Stomach (tissue), 9 donors: ENCODE results near the gene DCLK1. TPM values are rescaled to one million over a fixed set of nuclear protein-coding genes. Genes with fewer than 3 reads are reported as not detected.

ENCODE experiments used
- DNase-seq, 2 donors: peaks; one replicate each; pipeline versions ENCODE4 v3.0.0 to v3.0.0-alpha.2; 2013 to 2019
- H3K27ac ChIP-seq, 5 donors: fragments of 200-600 bp in 4 of 5; sonication (generic) in 4 of 5; one replicate each; pipeline ENCODE4 v1.5.1; 2013 to 2019; ENCODE audit warnings: mild to moderate bottlenecking in 1 of 5, moderate library complexity in 1 of 5
- H3K27me3 ChIP-seq, 3 donors: fragments of 200-600 bp; sonication (generic); one replicate each; pipeline ENCODE4 v1.5.1; 2017 to 2019; ENCODE audit warnings: mixed run types in 1 of 3
- H3K36me3 ChIP-seq, 4 donors: fragments of 200-600 bp; sonication (generic); 1 replicate in 3 of 4; 2 replicates in 1 of 4; pipeline ENCODE4 v1.5.1; 2016 to 2019
- H3K4me1 ChIP-seq, 4 donors: fragments of 200-600 bp; sonication (generic); one replicate each; pipeline ENCODE4 v1.5.1; 2016 to 2019
- H3K4me3 ChIP-seq, 4 donors: fragments of 200-600 bp; sonication (generic) in 3 of 4; one replicate each; pipeline ENCODE4 v1.5.1; 2016 to 2019; ENCODE audit warnings: mild to moderate bottlenecking in 1 of 4
- H3K9me3 ChIP-seq, 4 donors: fragments of 200-600 bp; sonication (generic); one replicate each; pipeline ENCODE4 v1.5.1; 2016 to 2019
- CTCF ChIP-seq, 7 experiments: fragments of 450-650 bp in 4 of 7; fragments of 200-600 bp in 3 of 7; sonication (generic) in 3 of 7; IDR thresholded peaks; one replicate each; pipeline ENCODE4 v1.5.1; 2016 to 2019; ENCODE audit warnings: antibody characterized with exemption in 7 of 7, control low read depth in 2 of 7, mild to moderate bottlenecking in 1 of 7
- EP300 ChIP-seq: sonication (generic); formaldehyde crosslinking; IDR thresholded peaks from one replicate; pipeline ENCODE4 v1.6.1; 2017; ENCODE audit warnings: antibody characterized with exemption
- POLR2A ChIP-seq, 4 donors: fragments of 450-650 bp; IDR thresholded peaks; one replicate each; pipeline ENCODE4 v1.6.1; 2016; ENCODE audit warnings: antibody characterized with exemption in 4 of 4, control low read depth in 2 of 4, mild to moderate bottlenecking in 1 of 4, moderate library complexity in 1 of 4
- POLR2AphosphoS5 ChIP-seq, 3 donors: sonication (generic); formaldehyde crosslinking; IDR thresholded peaks; one replicate each; pipeline ENCODE4 v1.6.1; 2016; ENCODE audit warnings: antibody characterized with exemption in 3 of 3
- WGBS, 5 donors: extraction: QIAGEN DNeasy Blood & Tissue Kit in 3 of 5; methylation state at CpG; one replicate each; pipeline versions ENCODE4 v1.1.5 to v1.1.7; 2013 to 2018; 5-methylcytosine and 5-hydroxymethylcytosine counted together
- intact Hi-C: fragments of 100-400 bp; cut with DNase I; formaldehyde crosslinking; loops from one replicate; pipeline ENCODE4 v1.15.1; 2023; ENCODE audit warnings: low total_unique reads
- polyA plus RNA-seq, 3 donors: library from polyadenylated mRNA; stranded (reverse); fragments of 200-250 nt; gene quantifications; one replicate each; pipeline ENCODE4 v1.2.3, GENCODE V29; 2013
- total RNA-seq, 5 donors: library from RNA; depleted of rRNA; stranded (reverse); fragments of >200 nt; gene quantifications; one replicate each; pipeline versions ENCODE4 v1.1.0 to v1.2.3, GENCODE V29; 2014 to 2016
- donor health status: healthy with polysubstance abuse.
- donor health status: Bipolar disorder and iron deficiency.
- donor health status: healthy.

DCLK1 gene
- total and polyA plus RNA-seq, 8 donors, result 0.68 to 36.7 (median 4.1) TPM

- no peak for TF ChIP-seq POLR2AphosphoS5 (IDR thresholded peaks at IDR 0.05)
- no peak for TF ChIP-seq POLR2A (IDR thresholded peaks at IDR 0.05)
- no peak for TF ChIP-seq CTCF (IDR thresholded peaks at IDR 0.05)
- no peak for TF ChIP-seq EP300
- peaks cover 13 to 51% (median 34%) of the 10 kb centered on the region in 4 donors for H3K4me1 ChIP-seq
- no peaks in the 10 kb centered on the region for H3K36me3 ChIP-seq
- peak overlapping the region in 4 of 5 donors; percentile 11 to 79 (median 66) for H3K27ac ChIP-seq
- WGBS, 5 donors, result 36 to 58% (median 55%) methylated on average over 8 to 9 of the region's 9 CpGs
- no peaks in the 10 kb centered on the region for H3K27me3 ChIP-seq
- H3K4me3 ChIP-seq, result no peak overlapping the region
- intact Hi-C loops, result no loop called here
- peak in 1 of 2 donors; percentile 67 for DNase-seq
- no peaks in the 10 kb centered on the region for H3K9me3 ChIP-seq
Observed at GRCh38 chr13:35722458-35723052, 408.6 kb downstream of the DCLK1 start.

DNA sequence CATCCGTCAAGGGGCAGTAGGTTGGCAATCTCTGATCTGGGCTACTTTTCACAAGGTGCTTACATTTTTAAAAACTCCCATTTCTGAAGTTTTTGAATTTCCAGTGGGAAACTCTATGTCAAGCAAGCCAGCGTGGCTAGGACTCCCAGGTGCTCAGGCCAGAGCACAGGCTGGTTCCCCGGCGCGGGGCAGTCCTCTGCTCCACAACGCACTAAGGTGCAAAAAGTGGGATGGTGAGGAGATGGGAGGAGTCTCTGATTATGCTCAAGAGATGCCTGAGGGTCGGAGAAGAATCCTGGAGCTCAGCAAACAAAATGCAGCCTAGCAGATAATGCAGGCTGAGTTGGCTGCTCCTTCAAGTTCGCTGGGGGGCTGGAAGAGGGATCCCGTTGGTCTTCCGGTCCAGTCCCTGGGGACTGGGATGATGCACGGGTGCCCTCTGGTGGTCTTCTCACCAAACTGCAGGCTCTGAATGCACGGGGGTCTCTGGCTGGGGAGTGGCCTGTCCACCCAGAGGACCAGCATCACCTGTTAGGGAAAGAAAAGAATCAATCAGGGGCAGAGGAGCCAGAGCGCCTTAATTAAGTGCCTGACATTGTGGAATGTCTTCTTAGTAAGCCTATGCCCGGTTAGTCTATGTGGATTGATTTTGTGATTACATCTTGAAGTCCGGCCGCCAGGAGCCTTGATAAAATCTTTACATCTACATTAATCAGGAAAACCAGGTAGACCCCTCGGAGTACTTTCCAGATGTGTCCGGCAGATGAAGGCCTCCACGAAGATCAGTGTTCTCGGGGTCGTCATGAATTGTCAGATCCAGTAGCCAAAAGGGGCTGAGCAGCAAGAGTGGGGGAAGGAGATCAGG is 410.3 kb downstream of the DCLK1 start:
- WGBS, 5 donors, result 31 to 45% (median 37%) methylated on average over 19 to 21 of the region's 21 CpGs
- Histone ChIP-seq H3K27me3 (no peaks in the 10 kb centered on the region), H3K4me1 (peaks cover 19 to 59% (median 38%) of the 10 kb centered on the region in 4 donors), H3K4me3 (peak overlapping the region in 1 of 4 donors; percentile 8), H3K27ac (peak overlapping the region in 4 of 5 donors; percentile 48 to 79 (median 66)), H3K9me3 (no peaks in the 10 kb centered on the region), H3K36me3 (no peaks in the 10 kb centered on the region)
- TF ChIP-seq CTCF (IDR thresholded peaks at IDR 0.05) (peak in 5 of 7 experiments; percentile 55 to 88 (median 86)), POLR2A (IDR thresholded peaks at IDR 0.05) (no peak), POLR2AphosphoS5 (IDR thresholded peaks at IDR 0.05) (no peak)
- DNase-seq, result peak; percentile 49 to 81
- intact Hi-C loops, result no loop called here

DNA sequence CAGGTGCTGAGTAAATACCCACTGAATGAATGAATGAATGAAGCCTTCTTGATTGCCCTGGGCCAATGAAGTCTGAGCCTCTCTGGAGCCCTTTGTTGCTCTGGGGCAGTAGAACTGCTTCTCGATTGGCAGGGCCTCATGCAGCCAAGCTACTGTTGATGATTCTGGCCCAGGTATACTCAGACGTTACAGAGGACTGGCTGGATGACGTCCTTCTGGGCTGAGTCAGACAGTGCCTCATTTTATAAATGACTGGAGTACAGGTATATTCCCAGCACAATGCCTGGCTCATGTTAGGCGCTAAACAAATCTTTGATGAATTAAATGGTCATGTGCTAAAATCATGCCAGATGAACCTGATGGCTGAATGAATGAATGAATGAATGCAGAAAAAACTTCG is 410.9 kb downstream of the DCLK1 start:
- Histone ChIP-seq H3K4me3 (no peak overlapping the region), H3K9me3 (no peaks in the 10 kb centered on the region), H3K36me3 (no peaks in the 10 kb centered on the region), H3K27ac (no peak overlapping the region), H3K4me1 (peaks cover 19 to 64% (median 39%) of the 10 kb centered on the region in 4 donors), H3K27me3 (no peaks in the 10 kb centered on the region)
- 63 to 71% (median 67%) methylated on average over 5 of the region's 5 CpGs for WGBS, 5 donors
- TF ChIP-seq POLR2A (IDR thresholded peaks at IDR 0.05), result no peak
- no peak for TF ChIP-seq EP300
- TF ChIP-seq POLR2AphosphoS5 (IDR thresholded peaks at IDR 0.05), result no peak
- TF ChIP-seq CTCF (IDR thresholded peaks at IDR 0.05), result no peak
- intact Hi-C loops, result no loop called here
- DNase-seq, result no peak

Other genes starting within 250 kb of the DCLK1 start
- under 1 TPM in 2 of 5 donors, not detected in 3; 0.18 to 0.45 TPM for gene SOHLH2, start 83.2 kb upstream of the DCLK1 start, total RNA-seq
- under 1 TPM in 1 of 3 donors, not detected in 2; 0.25 TPM for gene SOHLH2, start 83.2 kb upstream of the DCLK1 start, polyA plus RNA-seq
- gene CCDC169, start 166.4 kb upstream of the DCLK1 start, total RNA-seq, result 1 to 10 TPM in 3 of 5 donors, not detected in 2; 1.8 to 3.3 (median 2.0) TPM
- gene CCDC169, start 166.4 kb upstream of the DCLK1 start, polyA plus RNA-seq, result under 1 TPM in 2 of 3 donors, not detected in 1; 0.43 to 0.44 TPM
- gene SPART, start 215.0 kb upstream of the DCLK1 start, total RNA-seq, result 100 to 1,000 TPM in 1 of 5 donors, 10 to 100 TPM in 3, 1 to 10 TPM in 1; 6.1 to 121 (median 24.1) TPM
- gene SPART, start 215.0 kb upstream of the DCLK1 start, polyA plus RNA-seq, result 10 to 100 TPM; 15.2 to 21.5 (median 19.7) TPM